Stimulated activated CD4-positive, alpha-beta T cell treated with anti-CD3 and anti-CD28 coated beads, TNF-alpha, amount 100 ng/mL, for 4 hours (primary cell): Measurements from ENCODE around the gene HCK.
"Not testable (repeated sequence)": the region's sequence is repeated elsewhere in the genome, so short reads cannot be mapped to it uniquely, and the experiment has no call there.

Source experiments
- DNase-seq, 3 experiments: peaks; one replicate each; pipeline ENCODE4 v3.0.0-alpha.2; 2020; ENCODE audit warnings: low read depth in 3 of 3

HCK gene

GRCh38 chr20:32028647-32029372, 23.2 kb upstream of the HCK start:
- DNase-seq = no peak

- no peak for DNase-seq
Observed at GRCh38 chr20:32029561-32029960, 22.5 kb upstream of the HCK start.

GRCh38 chr20:32031007-32031958, 20.8 kb upstream of the HCK start:
- DNase-seq = peak; percentile 32 to 45 (median 35)

- no peak for DNase-seq
Observed at GRCh38 chr20:32033316-32033715, 18.7 kb upstream of the HCK start.

GRCh38 chr20:32033721-32034120, 18.3 kb upstream of the HCK start:
- not testable (repeated sequence) for DNase-seq

GRCh38 chr20:32034581-32035425, 17.2 kb upstream of the HCK start:
- no peak for DNase-seq

GRCh38 chr20:32035426-32035779, 16.6 kb upstream of the HCK start:
- no peak for DNase-seq

GRCh38 chr20:32036252-32036651, 15.8 kb upstream of the HCK start:
- DNase-seq = no peak

- no peak for DNase-seq
Observed at GRCh38 chr20:32036716-32037485, 15.1 kb upstream of the HCK start.

GRCh38 chr20:32037929-32038328, 14.1 kb upstream of the HCK start:
- DNase-seq = no peak

- DNase-seq = no peak
Observed at GRCh38 chr20:32040142-32040953, 11.7 kb upstream of the HCK start.

- DNase-seq = no peak
Observed at GRCh38 chr20:32045999-32046398, 6.0 kb upstream of the HCK start.

- DNase-seq = no peak
Observed at GRCh38 chr20:32050324-32050841, 1.7 kb upstream of the HCK start.

- DNase-seq = no peak
Observed at GRCh38 chr20:32050851-32051556, 1.0 kb upstream of the HCK start.

- no peak for DNase-seq
Observed at GRCh38 chr20:32051720-32052089, 337 bp upstream of the HCK start.

- DNase-seq = no peak
Observed at GRCh38 chr20:32052778-32053362, 828 bp downstream of the HCK start.

- no peak for DNase-seq
Observed at GRCh38 chr20:32053648-32054047, 1.6 kb downstream of the HCK start.

GRCh38 chr20:32056708-32057483, 4.9 kb downstream of the HCK start:
- no peak for DNase-seq
